ENCODE results near the gene SAA2. TPM values are rescaled to one million over a fixed set of nuclear protein-coding genes. Genes with fewer than 3 reads are reported as not detected.

Gene SAA2
- total RNA-seq, 1 experiment from 2014 or later = not detected

DNA sequence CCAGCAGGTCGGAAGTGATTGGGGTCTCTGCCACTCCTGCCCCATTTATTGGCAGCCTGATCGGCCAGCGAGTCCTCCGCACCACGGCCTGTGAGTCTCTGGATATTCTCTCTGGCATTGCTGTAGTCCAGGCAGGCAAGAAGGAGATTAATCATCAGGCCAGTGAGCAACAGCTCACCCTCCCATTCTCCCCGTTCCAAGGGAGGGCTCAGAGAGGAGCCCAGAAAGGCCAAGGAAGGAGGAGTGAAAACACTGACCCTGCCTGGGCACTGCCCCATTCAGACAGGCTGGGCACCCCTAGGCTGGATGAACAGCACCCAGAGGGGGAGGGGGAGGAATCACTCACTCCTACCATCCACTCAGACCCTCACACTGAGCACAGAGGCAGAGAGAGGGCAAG, 3.1 kb downstream of the SAA2 start:
- Histone ChIP-seq H3K9me3 (no peaks in the 10 kb centered on the region), H3K4me1 (no peaks in the 10 kb centered on the region), H3K36me3 (ENCODE audit: control insufficient read depth, insufficient read depth, low read length) (no peaks in the 10 kb centered on the region), H3K27me3 (replicated peaks; ENCODE audit: control insufficient read depth, insufficient read depth, low read length) (no peaks in the 10 kb centered on the region), H3K4me3 (ENCODE audit: low read depth, low read length) (no peak overlapping the region)
- DNase-seq = no peak
- no peak overlapping the region for H3K4me3 Mint-ChIP-seq (ENCODE audit: unreplicated experiment)
- TF ChIP-seq, protein P1, sequence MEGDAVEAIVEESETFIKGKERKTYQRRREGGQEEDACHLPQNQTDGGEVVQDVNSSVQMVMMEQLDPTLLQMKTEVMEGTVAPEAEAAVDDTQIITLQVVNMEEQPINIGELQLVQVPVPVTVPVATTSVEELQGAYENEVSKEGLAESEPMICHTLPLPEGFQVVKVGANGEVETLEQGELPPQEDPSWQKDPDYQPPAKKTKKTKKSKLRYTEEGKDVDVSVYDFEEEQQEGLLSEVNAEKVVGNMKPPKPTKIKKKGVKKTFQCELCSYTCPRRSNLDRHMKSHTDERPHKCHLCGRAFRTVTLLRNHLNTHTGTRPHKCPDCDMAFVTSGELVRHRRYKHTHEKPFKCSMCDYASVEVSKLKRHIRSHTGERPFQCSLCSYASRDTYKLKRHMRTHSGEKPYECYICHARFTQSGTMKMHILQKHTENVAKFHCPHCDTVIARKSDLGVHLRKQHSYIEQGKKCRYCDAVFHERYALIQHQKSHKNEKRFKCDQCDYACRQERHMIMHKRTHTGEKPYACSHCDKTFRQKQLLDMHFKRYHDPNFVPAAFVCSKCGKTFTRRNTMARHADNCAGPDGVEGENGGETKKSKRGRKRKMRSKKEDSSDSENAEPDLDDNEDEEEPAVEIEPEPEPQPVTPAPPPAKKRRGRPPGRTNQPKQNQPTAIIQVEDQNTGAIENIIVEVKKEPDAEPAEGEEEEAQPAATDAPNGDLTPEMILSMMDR (IDR thresholded peaks at IDR 0.05; ENCODE audit: insufficient read depth in 1 of 2, low read depth in 1 of 2, low read length in 1 of 2, severe bottlenecking in 1 of 2, unreplicated experiment in 1 of 2) = no peak
- BruUV-seq (replicated peaks) = no TSS peak
- intact Hi-C loops (cut with micrococcal nuclease; ENCODE audit: unreplicated experiment) = loop anchor here (10.0 kb wide), 2 partner anchors 149 to 279 kb away; partner anchors contain the start of genes LDHA and TSG101
- no peak overlapping the region for H3K27ac Mint-ChIP-seq (ENCODE audit: unreplicated experiment)
- ChIA-PET CTCF (no interaction called here), POLR2A (no interaction called here)
- no peaks in the 10 kb centered on the region for H3K9me3 Mint-ChIP-seq (ENCODE audit: unreplicated experiment)
- no peaks in the 10 kb centered on the region for H3K36me3 Mint-ChIP-seq (ENCODE audit: insufficient read depth, unreplicated experiment)
- H3K4me1 Mint-ChIP-seq (ENCODE audit: low read depth, unreplicated experiment) = no peaks in the 10 kb centered on the region
- peaks cover 3% of the 10 kb centered on the region for H3K27me3 Mint-ChIP-seq (ENCODE audit: insufficient read depth, unreplicated experiment)

- Histone ChIP-seq H3K27me3 (replicated peaks; ENCODE audit: control insufficient read depth, insufficient read depth, low read length) (no peaks in the 10 kb centered on the region), H3K9me3 (no peaks in the 10 kb centered on the region), H3K4me1 (no peaks in the 10 kb centered on the region), H3K4me3 (ENCODE audit: low read depth, low read length) (no peak overlapping the region), H3K36me3 (ENCODE audit: control insufficient read depth, insufficient read depth, low read length) (no peaks in the 10 kb centered on the region)
- intact Hi-C loops (cut with micrococcal nuclease; ENCODE audit: unreplicated experiment) = loop anchor here (5.0 to 10.0 kb wide), 3 partner anchors 78 to 281 kb away; partner anchors contain the start of genes GTF2H1, HPS5, LDHA and TSG101
- TF ChIP-seq, protein P1 (IDR thresholded peaks at IDR 0.05; ENCODE audit: insufficient read depth in 1 of 2, low read depth in 1 of 2, low read length in 1 of 2, severe bottlenecking in 1 of 2, unreplicated experiment in 1 of 2) = peak; percentile 85 to 89
- no peak overlapping the region for H3K27ac Mint-ChIP-seq (ENCODE audit: unreplicated experiment)
- POLR2A ChIA-PET = no interaction called here
- no TSS peak for BruUV-seq (replicated peaks)
- peak; percentile 67 to 81 for DNase-seq
- no peak overlapping the region for H3K4me3 Mint-ChIP-seq (ENCODE audit: unreplicated experiment)
- no peaks in the 10 kb centered on the region for H3K36me3 Mint-ChIP-seq (ENCODE audit: insufficient read depth, unreplicated experiment)
- H3K9me3 Mint-ChIP-seq (ENCODE audit: unreplicated experiment) = no peaks in the 10 kb centered on the region
- H3K27me3 Mint-ChIP-seq (ENCODE audit: insufficient read depth, unreplicated experiment) = peaks cover 9% of the 10 kb centered on the region
- CTCF ChIA-PET = interaction anchor here (0.6 to 1.5 kb wide), 15 partner anchors 9 to 478 kb away, joined by 3 to 11 read pairs (median 4); no protein-coding TSS in a partner anchor
- no peaks in the 10 kb centered on the region for H3K4me1 Mint-ChIP-seq (ENCODE audit: low read depth, unreplicated experiment)
These were observed 4.6 kb downstream of the SAA2 start for GRCh38 chr11:18243783-18244362.

DNA sequence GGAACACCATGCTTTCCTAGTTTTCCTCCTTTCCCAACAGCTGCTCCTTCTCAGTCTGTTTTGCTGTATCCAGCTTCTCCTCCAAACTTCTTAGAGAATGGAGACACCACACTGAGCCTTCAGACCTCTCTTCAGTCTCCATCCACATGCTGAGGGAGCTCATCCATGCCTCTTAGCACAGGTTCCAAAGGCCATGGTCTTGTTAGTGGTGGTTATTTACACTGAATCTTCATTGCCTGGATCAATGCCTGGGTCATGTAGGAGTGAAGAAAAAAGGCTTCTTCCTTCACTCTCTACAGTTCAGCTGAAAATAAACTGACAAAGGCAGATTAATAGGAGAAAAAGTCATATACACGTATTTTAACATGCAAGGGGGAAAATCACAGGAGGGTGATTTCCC, 8.8 kb downstream of the SAA2 start:
- TF ChIP-seq, protein P1 (IDR thresholded peaks at IDR 0.05; ENCODE audit: insufficient read depth in 1 of 2, low read depth in 1 of 2, low read length in 1 of 2, severe bottlenecking in 1 of 2, unreplicated experiment in 1 of 2) = no peak
- Histone ChIP-seq H3K9me3 (no peaks in the 10 kb centered on the region), H3K36me3 (ENCODE audit: control insufficient read depth, insufficient read depth, low read length) (no peaks in the 10 kb centered on the region), H3K27me3 (replicated peaks; ENCODE audit: control insufficient read depth, insufficient read depth, low read length) (no peaks in the 10 kb centered on the region), H3K4me1 (no peaks in the 10 kb centered on the region), H3K4me3 (ENCODE audit: low read depth, low read length) (no peak overlapping the region)
- intact Hi-C loops (cut with micrococcal nuclease; ENCODE audit: unreplicated experiment) = loop anchor here (5.0 to 10.0 kb wide), 3 partner anchors 83 to 285 kb away; partner anchors contain the start of genes GTF2H1, HPS5, LDHA and TSG101
- Mint-ChIP-seq H3K36me3 (ENCODE audit: insufficient read depth, unreplicated experiment) (no peaks in the 10 kb centered on the region), H3K4me3 (ENCODE audit: unreplicated experiment) (no peak overlapping the region), H3K4me1 (ENCODE audit: low read depth, unreplicated experiment) (no peaks in the 10 kb centered on the region), H3K27me3 (ENCODE audit: insufficient read depth, unreplicated experiment) (peaks cover 16% of the 10 kb centered on the region), H3K27ac (ENCODE audit: unreplicated experiment) (no peak overlapping the region), H3K9me3 (ENCODE audit: unreplicated experiment) (no peaks in the 10 kb centered on the region)
- DNase-seq = no peak
- ChIA-PET CTCF (no interaction called here), POLR2A (no interaction called here)
- no TSS peak for BruUV-seq (replicated peaks)
